Chondrocyte (in vitro differentiated cells): ENCODE data around the gene MGRN1. TPM values are rescaled to one million over a fixed set of nuclear protein-coding genes. Genes with fewer than 3 reads are reported as not detected.

Experiments used
- DNase-seq: peaks from one replicate; pipeline ENCODE4 v3.0.0; 2021; ENCODE audit warnings: mixed read lengths, low spot score
- H3K27ac Mint-ChIP-seq: one replicate; pipeline ENCODE4 v1.8.0; 2021; ENCODE audit warnings: mild to moderate bottlenecking, moderate library complexity, mixed read lengths; ENCODE audit not compliant: unreplicated experiment
- H3K27me3 Mint-ChIP-seq: 2 replicates; pipeline ENCODE4 v1.8.0; 2021; ENCODE audit warnings: low read depth, mixed read lengths
- H3K36me3 Mint-ChIP-seq: 2 replicates; pipeline ENCODE4 v1.8.0; 2021; ENCODE audit warnings: low read depth, mixed read lengths
- H3K4me1 Mint-ChIP-seq: 2 replicates; pipeline ENCODE4 v1.8.0; 2021; ENCODE audit warnings: low read depth, mild to moderate bottlenecking, mixed read lengths
- H3K4me3 Mint-ChIP-seq: one replicate; pipeline ENCODE4 v1.8.0; 2021; ENCODE audit warnings: mild to moderate bottlenecking, moderate library complexity, mixed read lengths; ENCODE audit not compliant: unreplicated experiment
- H3K9me3 Mint-ChIP-seq: 2 replicates; pipeline ENCODE4 v1.8.0; 2021; ENCODE audit warnings: low read depth, mixed read lengths
- total RNA-seq: library from RNA; stranded (reverse); gene quantifications from 3 replicates; pipeline ENCODE4 v1.2.1, GENCODE V29; 2021
- TF ChIP-seq, protein P1 (sequence below): fragments of 200-600 bp; sonication (generic); IDR thresholded peaks from 2 replicates; pipeline ENCODE4 v1.5.0; 2021; ENCODE audit warnings: antibody characterized with exemption, mild to moderate bottlenecking, moderate library complexity

The MGRN1 gene
- total RNA-seq, 1 donor from 2014 or later, result 83.4 TPM

DNA sequence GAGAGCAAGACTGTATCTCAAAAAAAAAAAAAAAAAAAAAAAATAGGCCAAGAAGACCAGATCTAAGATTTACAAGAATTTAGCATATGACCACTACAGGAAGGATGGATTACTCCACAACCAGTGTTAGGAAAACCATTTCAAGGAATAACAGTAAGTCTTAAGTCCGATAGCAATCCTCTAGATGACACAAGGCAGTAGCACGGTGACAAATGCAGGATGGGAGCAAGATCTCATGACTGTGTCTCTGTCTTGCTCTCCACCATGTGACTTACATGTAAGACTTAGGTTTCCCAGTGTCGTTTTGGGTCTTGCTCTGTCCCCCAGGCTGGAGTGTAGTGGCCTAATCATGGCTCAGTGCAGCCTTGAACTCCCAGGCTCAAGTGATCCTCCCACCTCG is 40.7 kb upstream of the MGRN1 start:
- no peaks in the 10 kb centered on the region for H3K9me3 Mint-ChIP-seq
- TF ChIP-seq, protein P1, sequence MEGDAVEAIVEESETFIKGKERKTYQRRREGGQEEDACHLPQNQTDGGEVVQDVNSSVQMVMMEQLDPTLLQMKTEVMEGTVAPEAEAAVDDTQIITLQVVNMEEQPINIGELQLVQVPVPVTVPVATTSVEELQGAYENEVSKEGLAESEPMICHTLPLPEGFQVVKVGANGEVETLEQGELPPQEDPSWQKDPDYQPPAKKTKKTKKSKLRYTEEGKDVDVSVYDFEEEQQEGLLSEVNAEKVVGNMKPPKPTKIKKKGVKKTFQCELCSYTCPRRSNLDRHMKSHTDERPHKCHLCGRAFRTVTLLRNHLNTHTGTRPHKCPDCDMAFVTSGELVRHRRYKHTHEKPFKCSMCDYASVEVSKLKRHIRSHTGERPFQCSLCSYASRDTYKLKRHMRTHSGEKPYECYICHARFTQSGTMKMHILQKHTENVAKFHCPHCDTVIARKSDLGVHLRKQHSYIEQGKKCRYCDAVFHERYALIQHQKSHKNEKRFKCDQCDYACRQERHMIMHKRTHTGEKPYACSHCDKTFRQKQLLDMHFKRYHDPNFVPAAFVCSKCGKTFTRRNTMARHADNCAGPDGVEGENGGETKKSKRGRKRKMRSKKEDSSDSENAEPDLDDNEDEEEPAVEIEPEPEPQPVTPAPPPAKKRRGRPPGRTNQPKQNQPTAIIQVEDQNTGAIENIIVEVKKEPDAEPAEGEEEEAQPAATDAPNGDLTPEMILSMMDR, result no peak
- H3K27ac Mint-ChIP-seq, result no peak overlapping the region
- H3K36me3 Mint-ChIP-seq, result no peaks in the 10 kb centered on the region
- peaks cover 13% of the 10 kb centered on the region for H3K27me3 Mint-ChIP-seq
- no peak for DNase-seq
- no peak overlapping the region for H3K4me3 Mint-ChIP-seq
- H3K4me1 Mint-ChIP-seq, result peaks cover 11% of the 10 kb centered on the region

DNA sequence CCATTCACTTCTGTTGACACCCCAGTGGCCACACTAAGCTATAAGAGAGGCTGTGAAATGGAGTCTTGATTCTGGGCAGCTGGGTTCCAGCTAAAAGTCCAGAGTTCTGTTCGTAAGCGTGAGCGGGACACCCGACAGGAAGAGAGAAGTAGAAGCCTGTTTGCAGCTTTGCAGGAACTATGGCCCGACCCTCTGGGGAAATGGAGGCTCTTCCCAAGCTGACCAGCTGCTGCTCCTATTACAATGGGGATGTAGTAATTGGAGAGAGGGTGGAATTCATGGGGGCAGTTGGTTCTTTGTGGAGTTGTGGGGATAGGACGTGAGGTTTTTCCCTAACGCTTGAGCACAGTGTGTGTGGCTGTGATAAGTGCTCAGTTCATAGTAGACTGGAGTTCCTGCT is 38.3 kb upstream of the MGRN1 start:
- Mint-ChIP-seq H3K4me3 (no peak overlapping the region), H3K9me3 (no peaks in the 10 kb centered on the region), H3K4me1 (no peaks in the 10 kb centered on the region), H3K36me3 (no peaks in the 10 kb centered on the region), H3K27ac (no peak overlapping the region), H3K27me3 (peaks cover 13% of the 10 kb centered on the region)
- no peak for DNase-seq
- TF ChIP-seq, protein P1, result no peak

DNA sequence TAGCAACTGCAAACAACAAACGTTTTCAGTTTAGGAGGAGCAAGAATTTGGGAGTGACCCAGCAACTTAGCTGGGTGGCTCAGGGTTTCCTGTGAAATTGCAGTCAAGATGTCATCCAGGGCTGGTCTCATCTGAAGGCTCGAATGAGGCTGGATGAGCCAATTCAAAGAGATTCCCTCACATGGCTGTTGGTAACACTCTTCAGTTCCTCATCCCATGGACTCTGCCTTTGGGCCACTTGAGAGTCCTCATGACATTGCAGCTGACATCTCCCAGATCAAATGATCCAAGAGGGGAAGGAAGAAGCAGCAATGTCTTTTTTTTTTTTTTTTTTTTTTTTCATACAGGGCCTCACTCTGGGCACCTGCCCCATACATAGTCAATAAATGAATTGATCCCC is 36.2 kb upstream of the MGRN1 start:
- H3K4me3 Mint-ChIP-seq, result no peak overlapping the region
- H3K36me3 Mint-ChIP-seq, result no peaks in the 10 kb centered on the region
- H3K9me3 Mint-ChIP-seq, result no peaks in the 10 kb centered on the region
- no peak overlapping the region for H3K27ac Mint-ChIP-seq
- no peak for DNase-seq
- peaks cover 13% of the 10 kb centered on the region for H3K27me3 Mint-ChIP-seq
- no peaks in the 10 kb centered on the region for H3K4me1 Mint-ChIP-seq
- TF ChIP-seq, protein P1, result no peak

DNA sequence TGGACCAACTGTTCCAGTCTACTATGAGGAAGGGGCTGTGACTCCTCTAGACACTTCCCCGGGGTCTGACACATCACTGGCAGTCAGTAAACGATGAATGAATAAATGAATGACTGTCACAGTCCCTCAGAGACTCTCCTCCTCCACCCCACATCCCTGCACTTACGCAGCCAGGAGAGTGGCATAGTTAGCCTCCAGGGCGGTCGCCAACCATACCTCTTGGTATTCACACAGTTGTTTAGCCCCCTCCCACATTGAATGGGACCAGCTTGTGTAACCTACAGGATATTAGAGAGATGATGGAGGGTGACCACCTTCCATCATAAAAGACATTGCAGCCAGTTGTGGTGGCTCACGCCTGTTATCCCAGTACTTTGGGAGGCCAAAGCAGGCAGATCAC is 35.7 kb upstream of the MGRN1 start:
- no peaks in the 10 kb centered on the region for H3K4me1 Mint-ChIP-seq
- H3K27ac Mint-ChIP-seq, result no peak overlapping the region
- H3K27me3 Mint-ChIP-seq, result peaks cover 13% of the 10 kb centered on the region

DNA sequence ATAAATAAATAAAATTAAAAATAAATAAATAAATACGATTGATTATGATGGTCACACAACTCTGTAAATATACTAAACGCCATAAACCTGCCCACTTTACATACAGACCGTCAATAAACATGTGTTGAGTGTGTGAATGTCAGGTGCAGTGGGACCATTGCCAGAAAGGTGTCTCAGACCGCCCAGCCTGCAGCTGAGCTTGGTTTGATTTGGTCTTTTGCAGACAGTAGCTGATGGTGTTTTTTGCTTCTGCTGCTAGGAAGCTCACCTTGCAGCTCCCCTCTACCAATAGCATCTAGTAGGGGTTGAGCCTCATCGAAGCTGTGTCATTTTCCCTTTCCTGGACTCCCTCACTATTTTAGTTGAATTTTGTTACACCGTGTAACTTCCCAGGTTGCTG is 33.4 kb upstream of the MGRN1 start:
- no peak overlapping the region for H3K27ac Mint-ChIP-seq
- TF ChIP-seq, protein P1, result no peak
- H3K4me1 Mint-ChIP-seq, result no peaks in the 10 kb centered on the region

More for the DNA sequence above, 35.7 kb upstream of the MGRN1 start:
- H3K9me3 Mint-ChIP-seq, result no peaks in the 10 kb centered on the region
- TF ChIP-seq, protein P1, result no peak
- H3K4me3 Mint-ChIP-seq, result no peak overlapping the region
- H3K36me3 Mint-ChIP-seq, result no peaks in the 10 kb centered on the region
- DNase-seq, result no peak

More for the DNA sequence above, 33.4 kb upstream of the MGRN1 start:
- H3K4me3 Mint-ChIP-seq, result no peak overlapping the region
- DNase-seq, result no peak
- peaks cover 13% of the 10 kb centered on the region for H3K27me3 Mint-ChIP-seq
- no peaks in the 10 kb centered on the region for H3K36me3 Mint-ChIP-seq
- H3K9me3 Mint-ChIP-seq, result no peaks in the 10 kb centered on the region
